ENCODE measurements around the gene METTL26.

DNA sequence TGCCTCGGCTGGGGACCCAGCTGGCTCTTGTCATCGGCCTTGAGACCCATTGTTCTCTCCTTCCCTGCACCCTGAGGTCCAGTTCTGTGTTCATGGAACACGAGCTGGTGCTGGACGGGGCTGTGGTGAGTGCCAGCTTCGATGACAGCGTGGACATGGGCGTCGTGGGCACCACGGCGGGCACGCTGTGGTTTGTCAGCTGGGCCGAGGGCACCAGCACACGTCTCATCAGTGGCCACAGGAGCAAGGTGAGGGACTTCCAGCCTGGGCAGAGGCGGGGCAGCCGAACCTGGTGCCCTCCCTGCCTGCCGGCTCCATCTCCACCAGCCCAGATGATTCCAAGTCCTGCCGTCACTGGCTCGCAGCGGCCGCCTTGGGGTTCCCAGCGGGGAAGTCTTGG is 26.5 kb upstream of the METTL26 start:
- no peak for TF ChIP-seq EZH2 (IDR thresholded peaks at IDR 0.05)
- no peak for TF ChIP-seq POLR2AphosphoS5 (IDR thresholded peaks at IDR 0.05; ENCODE audit: borderline replicate concordance, low read depth, low read length)
